ENCODE data around the gene SH3PXD2B.

DNA sequence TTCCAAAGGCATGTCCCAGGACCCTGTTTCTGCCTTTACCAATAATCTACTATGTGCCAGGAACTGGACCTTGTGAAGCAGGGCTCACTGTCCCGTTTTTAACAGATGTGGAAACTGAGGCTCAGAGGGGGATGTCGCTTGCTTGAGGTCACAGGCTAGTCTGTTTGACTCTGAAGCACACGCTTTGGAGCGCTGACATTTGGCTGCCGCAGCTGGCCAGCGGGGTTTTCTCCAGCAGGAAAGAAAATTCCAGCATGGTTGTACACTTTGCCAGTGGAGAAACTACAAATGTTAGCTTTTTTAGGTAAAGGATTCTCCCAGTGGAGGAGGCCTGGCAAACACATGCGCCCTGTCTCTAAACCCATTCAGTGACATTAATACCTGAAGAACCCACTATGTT, 50.5 kb downstream of the SH3PXD2B start:
- TF ChIP-seq EZH2phosphoT487 (IDR thresholded peaks at IDR 0.05; ENCODE audit: insufficient read depth, low read depth) (no peak), EZH2 (IDR thresholded peaks at IDR 0.05; ENCODE audit: insufficient read depth, poor library complexity, severe bottlenecking) (no peak)
